Peyer's patch (tissue), 4 donors: ENCODE results near the gene ANKRD36. TPM values are rescaled to one million over a fixed set of nuclear protein-coding genes. Genes with fewer than 3 reads are reported as not detected.
"Not testable (repeated sequence)": the region's sequence is repeated elsewhere in the genome, so short reads cannot be mapped to it uniquely, and the experiment has no call there.

Source experiments
- DNase-seq, 3 donors: peaks; one replicate each; pipeline ENCODE4 v3.0.0-alpha.2; 2017 to 2019
- H3K27ac ChIP-seq, 4 donors: fragments of 200-600 bp; sonication (generic); one replicate each; pipeline ENCODE4 v1.5.1; 2016 to 2019
- H3K27me3 ChIP-seq, 2 donors: fragments of 200-600 bp; sonication (generic); one replicate each; pipeline ENCODE4 v1.5.1; 2019
- H3K36me3 ChIP-seq, 3 donors: fragments of 200-600 bp; sonication (generic); one replicate each; pipeline ENCODE4 v1.5.1; 2016 to 2019
- H3K4me1 ChIP-seq, 4 donors: fragments of 200-600 bp; sonication (generic); one replicate each; pipeline ENCODE4 v1.5.1; 2016 to 2019
- H3K4me3 ChIP-seq, 4 donors: fragments of 200-600 bp; sonication (generic); 1 replicate in 3 of 4; 2 replicates in 1 of 4; pipeline ENCODE4 v1.5.1; 2016 to 2019; ENCODE audit warnings: mild to moderate bottlenecking in 1 of 4
- H3K9me3 ChIP-seq, 4 donors: fragments of 200-600 bp; sonication (generic); one replicate each; pipeline ENCODE4 v1.5.1; 2016 to 2019; ENCODE audit warnings: mild to moderate bottlenecking in 1 of 4
- CTCF ChIP-seq, 6 experiments: fragments of 450-650 bp in 4 of 6; fragments of 200-600 bp in 2 of 6; sonication (generic) in 1 of 6; IDR thresholded peaks; one replicate each; pipeline ENCODE4 v1.5.1; 2017 to 2019; ENCODE audit warnings: antibody characterized with exemption in 6 of 6, mild to moderate bottlenecking in 3 of 6, moderate library complexity in 1 of 6
- POLR2A ChIP-seq, 2 donors: fragments of 450-650 bp; IDR thresholded peaks; one replicate each; pipeline ENCODE4 v1.5.1; 2017; ENCODE audit warnings: antibody characterized with exemption in 2 of 2, mild to moderate bottlenecking in 2 of 2, moderate library complexity in 2 of 2
- small RNA-seq, 2 donors: library from RNA; depleted of rRNA; stranded (forward); fragments of <200 nt; gene quantifications; one replicate each; pipeline ENCODE3, GENCODE V24; 2016
- total RNA-seq, 4 donors: library from RNA; depleted of rRNA; stranded (reverse); fragments of >200 nt; gene quantifications; one replicate each; pipeline ENCODE4 v1.1.0, GENCODE V29; 2016

ANKRD36 gene
- total RNA-seq, 4 donors from 2014 or later = 25.4 to 109 (median 32.0) TPM

- H3K9me3 ChIP-seq, H3K4me1 ChIP-seq, H3K27ac ChIP-seq, H3K4me3 ChIP-seq, DNase-seq, H3K27me3 ChIP-seq, H3K36me3 ChIP-seq: not testable (repeated sequence)
These were observed 153.5 kb downstream of the ANKRD36 start for GRCh38 chr2:97266449-97266848.

GRCh38 chr2:97267411-97268074 lies 154.6 kb downstream of the ANKRD36 start:
- Histone ChIP-seq H3K4me1 (no peaks in the 10 kb centered on the region), H3K4me3 (no peak overlapping the region), H3K27ac (no peak overlapping the region), H3K9me3 (no peaks in the 10 kb centered on the region), H3K27me3 (no peaks in the 10 kb centered on the region), H3K36me3 (no peaks in the 10 kb centered on the region)
- DNase-seq = peak in 2 of 3 donors; percentile 45 to 48
- TF ChIP-seq CTCF (IDR thresholded peaks at IDR 0.05) (no peak), POLR2A (IDR thresholded peaks at IDR 0.05) (no peak)

GRCh38 chr2:97268075-97268591 lies 155.2 kb downstream of the ANKRD36 start:
- peak in 1 of 3 donors; percentile 37 for DNase-seq
- H3K27me3 ChIP-seq, H3K36me3 ChIP-seq, H3K4me1 ChIP-seq, H3K27ac ChIP-seq, H3K4me3 ChIP-seq, H3K9me3 ChIP-seq: not testable (repeated sequence)

- not testable (repeated sequence) for DNase-seq, H3K27me3 ChIP-seq, H3K4me3 ChIP-seq, H3K36me3 ChIP-seq, H3K27ac ChIP-seq, H3K9me3 ChIP-seq, H3K4me1 ChIP-seq
These were observed 163.4 kb downstream of the ANKRD36 start for GRCh38 chr2:97276232-97276798.

GRCh38 chr2:97285187-97285586 lies 172.2 kb downstream of the ANKRD36 start:
- not testable (repeated sequence) for H3K27me3 ChIP-seq, H3K4me1 ChIP-seq, H3K36me3 ChIP-seq, H3K27ac ChIP-seq, H3K4me3 ChIP-seq, DNase-seq, H3K9me3 ChIP-seq

GRCh38 chr2:97293687-97294086 lies 180.7 kb downstream of the ANKRD36 start:
- not testable (repeated sequence) for H3K4me3 ChIP-seq, H3K9me3 ChIP-seq, H3K4me1 ChIP-seq, H3K27ac ChIP-seq, H3K27me3 ChIP-seq, H3K36me3 ChIP-seq, DNase-seq

Small RNAs within 50 kb of the gene (small RNA-seq; reads per million reads assigned to genes)
- 0 reads per million in 2 donors for gene RN7SL313P

Other genes starting within 250 kb of the ANKRD36 start
- gene SEMA4C, start 243.1 kb upstream of the ANKRD36 start, total RNA-seq = 10 to 100 TPM in 3 of 4 donors, 1 to 10 TPM in 1; 4.2 to 19.0 (median 13.9) TPM
- gene FAM178B, start 126.6 kb upstream of the ANKRD36 start, total RNA-seq = not detected
- gene FAHD2B, start 18.3 kb upstream of the ANKRD36 start, total RNA-seq = 1 to 10 TPM in 2 of 4 donors, under 1 TPM in 1, not detected in 1; 0.88 to 6.6 (median 3.9) TPM